ENCODE results near the gene RRAGC. TPM values are rescaled to one million over a fixed set of nuclear protein-coding genes. Genes with fewer than 3 reads are reported as not detected.

The RRAGC gene
- polyA plus RNA-seq, 2 of the 4 experiments (the other 2 are of a cell fraction) = 10.9 to 18.0 TPM

DNA sequence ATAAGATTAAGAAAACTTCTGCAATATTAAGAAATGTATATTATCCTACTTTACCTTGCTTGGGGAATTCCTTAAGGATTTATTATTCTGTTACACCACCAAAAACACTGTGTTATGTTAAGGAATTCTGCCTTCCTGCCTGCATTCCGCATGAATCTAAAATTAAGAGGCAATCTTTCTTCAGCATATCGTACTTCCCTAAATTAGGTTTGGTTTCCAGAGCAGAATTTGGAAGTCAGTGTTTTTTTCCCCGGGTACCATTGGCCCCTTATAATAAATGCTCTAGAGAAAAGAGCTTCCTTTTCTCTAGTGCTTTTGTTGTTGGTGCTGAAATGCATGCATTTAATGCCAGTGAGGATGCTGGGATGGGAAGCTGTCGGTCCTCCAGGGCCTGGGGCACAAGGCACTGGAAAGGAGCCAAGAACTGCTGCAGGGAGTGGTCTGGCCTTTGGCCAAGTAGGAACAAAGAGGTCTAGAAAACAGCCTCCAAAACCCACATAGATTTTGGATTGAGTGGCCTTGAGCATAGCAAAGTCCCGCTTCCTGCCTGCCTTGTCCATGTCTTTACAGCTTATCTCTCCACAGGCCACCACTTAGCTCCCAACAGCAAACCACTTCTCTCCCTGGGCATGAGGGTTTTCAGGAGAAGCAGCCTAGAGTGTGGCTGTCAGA is 69.9 kb downstream of the RRAGC start:
- POLR2A ChIA-PET = no interaction called here
- no peak for FAIRE-seq
- no peaks in the 10 kb centered on the region for H3K4me1 ChIP-seq
- 15% methylated on average over 5 of the region's 5 CpGs for WGBS (ENCODE audit: missing lambda C conversion rate)
- H3K4me2 ChIP-seq = no peak overlapping the region
- ATAC-seq = no peak
- CTCF ChIA-PET = no interaction called here
- no peak for DNase-seq (ENCODE audit: low read depth in 1 of 2, low spot score in 1 of 2)
- H3K9me3 ChIP-seq = peaks cover 8% of the 10 kb centered on the region; the same call in 1 of the 3 replicates
- H3K27ac ChIP-seq = no peak overlapping the region
- H3K4me3 ChIP-seq = no peak overlapping the region
- TF ChIP-seq RCOR1 (IDR thresholded peaks at IDR 0.05; ENCODE audit: low read depth, low read length) (no peak), HEYL (CRISPR knock-in tag; IDR thresholded peaks at IDR 0.05) (no peak), BHLHE40 (IDR thresholded peaks at IDR 0.05; ENCODE audit: low read depth, low read length) (no peak), JUNB (IDR thresholded peaks at IDR 0.05) (no peak), POLR2A (IDR thresholded peaks at IDR 0.05; ENCODE audit: low read length) (no peak), CBX8 (IDR thresholded peaks at IDR 0.05) (no peak), FOSB (CRISPR knock-in tag; IDR thresholded peaks at IDR 0.05) (no peak), ZNF302 (CRISPR knock-in tag; IDR thresholded peaks at IDR 0.05) (no peak), RAD21 (conservative IDR thresholded peaks at IDR 0.05 in 1 of 2, IDR thresholded peaks at IDR 0.05 in 1 of 2) (no peak), MAFK (IDR thresholded peaks at IDR 0.05; ENCODE audit: partially characterized antibody) (no peak), ZFP36 (IDR thresholded peaks at IDR 0.05; ENCODE audit: borderline replicate concordance, partially characterized antibody) (no peak), SMC3 (IDR thresholded peaks at IDR 0.05) (no peak)

DNA sequence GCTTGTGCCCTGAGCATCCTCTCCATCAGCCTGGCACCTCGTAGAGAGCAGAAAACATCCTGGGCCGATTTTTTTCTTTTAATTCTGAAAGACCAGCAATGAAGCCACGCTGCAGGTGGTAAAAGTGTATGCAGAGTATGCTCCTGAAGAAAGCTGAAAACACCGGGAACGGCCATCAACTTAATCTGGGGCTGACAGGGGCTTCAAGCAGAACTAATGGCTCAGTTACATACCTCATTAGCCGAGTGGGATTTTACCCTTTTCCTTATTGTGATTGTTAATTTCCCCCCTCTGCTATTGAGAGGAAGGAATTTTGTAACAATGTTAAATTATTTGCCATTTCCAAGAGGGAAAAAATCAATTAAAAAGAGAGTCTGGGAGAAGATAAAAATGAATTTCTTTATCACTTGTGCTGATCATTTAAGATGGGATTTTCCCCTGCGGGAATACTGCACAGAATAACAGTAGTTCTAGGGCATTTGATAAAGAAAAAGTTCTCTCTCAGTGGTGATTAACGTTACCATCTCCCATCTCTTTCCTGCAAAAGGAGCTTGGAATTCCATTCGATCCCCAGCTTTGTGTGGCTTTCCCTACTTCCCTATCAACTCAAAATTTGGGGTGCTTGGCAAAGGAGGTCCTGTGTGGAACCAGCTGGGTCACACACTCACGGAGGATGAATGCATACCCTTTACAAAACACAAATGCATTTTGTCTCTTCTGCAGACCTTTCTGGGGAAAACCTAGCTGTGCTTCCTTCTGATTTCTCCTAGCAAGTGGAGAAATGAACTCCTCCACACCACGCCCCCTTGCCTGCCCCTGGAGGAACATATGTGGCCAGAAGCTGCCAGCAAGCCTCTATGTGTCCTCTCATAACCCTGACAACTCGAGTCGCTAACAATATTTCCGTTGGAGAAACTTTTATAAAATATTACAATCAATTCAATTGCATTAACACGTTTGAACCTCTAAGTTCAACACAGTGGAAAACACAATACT is 70.9 kb downstream of the RRAGC start:
- Histone ChIP-seq H3K4me2 (no peak overlapping the region), H3K4me3 (no peak overlapping the region), H3K9me3 (peaks cover 2% of the 10 kb centered on the region; the same call in 1 of the 3 replicates), H3K27ac (no peak overlapping the region), H3K4me1 (no peaks in the 10 kb centered on the region)
- no peak for FAIRE-seq
- no peak for DNase-seq (ENCODE audit: low read depth in 1 of 2, low spot score in 1 of 2)
- no peak for ATAC-seq
- ChIA-PET CTCF (no interaction called here), POLR2A (no interaction called here)
- WGBS (ENCODE audit: missing lambda C conversion rate) = 3% methylated on average over 15 of the region's 15 CpGs
- no peak for TF ChIP-seq POLR2A (IDR thresholded peaks at IDR 0.05; ENCODE audit: low read length)
- no peak for TF ChIP-seq TP53 (CRISPR knock-in tag; IDR thresholded peaks at IDR 0.05)
- TF ChIP-seq ZC3H11A (IDR thresholded peaks at IDR 0.05) = no peak

Small RNA genes within 50 kb of the gene (small RNA-seq; reads per million reads assigned to genes)
- gene GJA9-MYCBP = 0 reads per million in 6 experiments

Other genes with a start within 250 kb of the RRAGC start
- 20.8 and 25.5 TPM in 2 replicates for gene MYCBP, start 13.6 kb upstream of the RRAGC start, polyA plus RNA-seq (2011; rRNA removed)
- 25.0 to 29.4 TPM (median 27.8 TPM) in 3 replicates for gene MYCBP, start 13.6 kb upstream of the RRAGC start, polyA plus RNA-seq (2017; fragmentation: RNase III; extraction: RNeasy Plus Mini Kit Qiagen cat#74134 plus additional on column Dnase treatment)
- gene GJA9, start 21.8 kb upstream of the RRAGC start, polyA plus RNA-seq (2011; rRNA removed) = 0.20 TPM in 1 of 2 replicates, not detected in the other
- 0.05 TPM in 1 of 3 replicates, not detected in the others for gene GJA9, start 21.8 kb upstream of the RRAGC start, polyA plus RNA-seq (2017; fragmentation: RNase III; extraction: RNeasy Plus Mini Kit Qiagen cat#74134 plus additional on column Dnase treatment)
- 2.5 and 2.6 TPM in 2 replicates for gene RHBDL2, start 82.1 kb upstream of the RRAGC start, polyA plus RNA-seq (2011; rRNA removed)
- 3.4 to 3.7 TPM (median 3.6 TPM) in 3 replicates for gene RHBDL2, start 82.1 kb upstream of the RRAGC start, polyA plus RNA-seq (2017; fragmentation: RNase III; extraction: RNeasy Plus Mini Kit Qiagen cat#74134 plus additional on column Dnase treatment)
- 62.0 and 72.0 TPM in 2 replicates for gene AKIRIN1, start 131.5 kb upstream of the RRAGC start, polyA plus RNA-seq (2011; rRNA removed)
- 37.7 to 39.6 TPM (median 38.6 TPM) in 3 replicates for gene AKIRIN1, start 131.5 kb upstream of the RRAGC start, polyA plus RNA-seq (2017; fragmentation: RNase III; extraction: RNeasy Plus Mini Kit Qiagen cat#74134 plus additional on column Dnase treatment)
- gene NDUFS5, start 166.6 kb upstream of the RRAGC start, polyA plus RNA-seq (2011; rRNA removed) = 521 and 711 TPM in 2 replicates
- gene NDUFS5, start 166.6 kb upstream of the RRAGC start, polyA plus RNA-seq (2017; fragmentation: RNase III; extraction: RNeasy Plus Mini Kit Qiagen cat#74134 plus additional on column Dnase treatment) = 534 to 612 TPM (median 540 TPM) in 3 replicates

Data from A549 (cell line).